Heart left ventricle (tissue), 16 donors: Measurements from ENCODE around the gene C16orf89. TPM values are rescaled to one million over a fixed set of nuclear protein-coding genes. Genes with fewer than 3 reads are reported as not detected.
"Not testable (repeated sequence)": the region's sequence is repeated elsewhere in the genome, so short reads cannot be mapped to it uniquely, and the experiment has no call there.

ENCODE experiments used
- ATAC-seq, 4 donors: fragments of 200-7000 bp; cut with Tn5 transposase; one replicate each; pipeline ENCODE4 v1.9.1; 2020 to 2022; ENCODE audit warnings: moderate library complexity in 4 of 4, mild to moderate bottlenecking in 3 of 4, moderate number of reproducible peaks in 1 of 4
- DNase-seq, 5 donors: peaks; one replicate each; pipeline ENCODE4 v3.0.0-alpha.2; 2020
- H3K27ac ChIP-seq, 12 donors: fragments of 200-600 bp; sonication (generic) in 4 of 12; one replicate each; pipeline versions ENCODE4 v1.5.0 to v1.8.0; 2016 to 2022; ENCODE audit warnings: mild to moderate bottlenecking in 2 of 12
- H3K27me3 ChIP-seq, 9 donors: fragments of 200-600 bp; sonication (generic) in 2 of 9; one replicate each; pipeline versions ENCODE4 v1.5.1 to v1.8.0; 2016 to 2022; ENCODE audit warnings: mild to moderate bottlenecking in 3 of 9
- H3K36me3 ChIP-seq, 9 donors: fragments of 200-600 bp; sonication (generic) in 2 of 9; one replicate each; pipeline versions ENCODE4 v1.5.0 to v1.8.0; 2018 to 2022; ENCODE audit warnings: mild to moderate bottlenecking in 2 of 9
- H3K4me1 ChIP-seq, 12 donors: fragments of 200-600 bp; sonication (generic) in 4 of 12; one replicate each; pipeline versions ENCODE4 v1.5.0 to v1.8.0; 2016 to 2022; ENCODE audit warnings: mild to moderate bottlenecking in 3 of 12
- H3K4me3 ChIP-seq, 12 donors: fragments of 200-600 bp; sonication (generic) in 4 of 12; one replicate each; pipeline versions ENCODE4 v1.5.0 to v1.8.0; 2017 to 2022; ENCODE audit warnings: mild to moderate bottlenecking in 9 of 12, moderate library complexity in 4 of 12
- H3K9me3 ChIP-seq, 12 donors: fragments of 200-600 bp; sonication (generic) in 4 of 12; one replicate each; pipeline versions ENCODE4 v1.5.0 to v1.8.0; 2016 to 2022; ENCODE audit warnings: mild to moderate bottlenecking in 1 of 12
- POLR2A ChIP-seq, 2 donors: fragments of 450-650 bp; IDR thresholded peaks; one replicate each; pipeline ENCODE4 v1.6.1; 2017; ENCODE audit warnings: antibody characterized with exemption in 2 of 2, mild to moderate bottlenecking in 2 of 2, moderate library complexity in 2 of 2
- WGBS, 4 donors: extraction: QIAGEN DNeasy Blood & Tissue Kit in 2 of 4; methylation state at CpG; one replicate each; pipeline versions ENCODE4 v1.1.5 to v1.1.7; 2013 to 2018; 5-methylcytosine and 5-hydroxymethylcytosine counted together
- intact Hi-C, 10 donors: fragments of 100-400 bp; cut with DNase I; formaldehyde crosslinking; loops; one replicate each; pipeline versions ENCODE4 v1.11.1 to v1.14.2; 2022
- long read RNA-seq, 3 donors: library from polyadenylated mRNA; unstranded; transcript quantifications; one replicate each; pipeline ENCODE4 v2.0.0, GENCODE V29; 2020 to 2021
- polyA plus RNA-seq, 2 donors: library from polyadenylated mRNA; stranded (reverse); fragments of 200-250 nt; gene quantifications; one replicate each; pipeline ENCODE4 v1.2.3, GENCODE V29; 2013
- total RNA-seq, 9 donors: library from RNA; depleted of rRNA in 2 of 9; stranded (reverse); fragments of >200 nt in 2 of 9; fragmentation: NEBNext Ultra II Directional in 3 of 9; extraction: Animal tissue kit (Norgen Biotek cat#: 25700) in 3 of 9; gene quantifications; one replicate each; pipeline versions ENCODE4 v1.1.0 to v1.2.4, GENCODE V29; 2016 to 2023
- TF ChIP-seq, protein P1 (sequence below), 12 donors: fragments of 200-600 bp; sonication (generic) in 4 of 12; IDR thresholded peaks; one replicate each; pipeline versions ENCODE4 v1.5.0 to v1.8.0; 2018 to 2022; ENCODE audit warnings: antibody characterized with exemption in 12 of 12, mild to moderate bottlenecking in 5 of 12
- donor health status: ischemic (EF 13 %, LVEDD 7.1; RV severe dilation, severe dysfunction).
- donor health status: healthy with polysubstance abuse.
- donor health status: DM: no; HTN: yes; CAD: no.
- donor health status: DM: no; HTN: no; CAD: no.
- donor health status: ischemic (EF 25% LVEDD 6.9; RV normal size, moderate dysfunction).
- donor health status: ischemic (EF 25% LVEDD 5.7; RV mildly dilated, moderate dysfunction).
- donor health status: healthy.
- donor health status: DM: yes; HTN: yes; CAD: no.
- donor health status: ischemic (EF 35%, LVEDD 5.7; RV mildly dilated, moderate dysfunction).
- donor health status: nonischemic (EF 11% LVEDD 7.7; RV severe dilation, severe dysfunction).
- donor health status: DM: yes; HTN: yes; CAD: no.
- donor health status: PGD.
- donor health status: ischemic (EF 29% LVEDD 5.4; RV normal size, mild dysfunction).
- donor health status: nonischemic (EF 23%, LVEDD 6.1; RV moderate dilation, normal function).

The C16orf89 gene, protein sequence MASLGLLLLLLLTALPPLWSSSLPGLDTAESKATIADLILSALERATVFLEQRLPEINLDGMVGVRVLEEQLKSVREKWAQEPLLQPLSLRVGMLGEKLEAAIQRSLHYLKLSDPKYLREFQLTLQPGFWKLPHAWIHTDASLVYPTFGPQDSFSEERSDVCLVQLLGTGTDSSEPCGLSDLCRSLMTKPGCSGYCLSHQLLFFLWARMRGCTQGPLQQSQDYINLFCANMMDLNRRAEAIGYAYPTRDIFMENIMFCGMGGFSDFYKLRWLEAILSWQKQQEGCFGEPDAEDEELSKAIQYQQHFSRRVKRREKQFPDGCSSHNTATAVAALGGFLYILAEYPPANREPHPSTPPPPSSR
- total RNA-seq = 10 to 100 TPM in 4 of 9 donors, 1 to 10 TPM in 5; 1.5 to 38.4 (median 6.9) TPM
- 1 to 10 TPM in 1 of 2 donors, under 1 TPM in 1; 0.26 to 4.2 TPM for polyA plus RNA-seq
- long read RNA-seq, donor 1, partial matches to known transcripts = 1 of 4 reads
- long read RNA-seq, donor 1, other reads (novel, unspliced or antisense) = 1 of 4 reads
- long read RNA-seq, donor 2, transcript C16orf89-202 (8 exons, 1,444 nt) = major isoform, 7 of 11 reads
- long read RNA-seq, donor 2, partial matches to known transcripts = 0 of 11 reads
- long read RNA-seq, donor 2, other reads (novel, unspliced or antisense) = 3 of 11 reads
- long read RNA-seq, donor 3, partial matches to known transcripts = 0 of 1 reads
- long read RNA-seq, donor 3, other reads (novel, unspliced or antisense) = 0 of 1 reads

DNA sequence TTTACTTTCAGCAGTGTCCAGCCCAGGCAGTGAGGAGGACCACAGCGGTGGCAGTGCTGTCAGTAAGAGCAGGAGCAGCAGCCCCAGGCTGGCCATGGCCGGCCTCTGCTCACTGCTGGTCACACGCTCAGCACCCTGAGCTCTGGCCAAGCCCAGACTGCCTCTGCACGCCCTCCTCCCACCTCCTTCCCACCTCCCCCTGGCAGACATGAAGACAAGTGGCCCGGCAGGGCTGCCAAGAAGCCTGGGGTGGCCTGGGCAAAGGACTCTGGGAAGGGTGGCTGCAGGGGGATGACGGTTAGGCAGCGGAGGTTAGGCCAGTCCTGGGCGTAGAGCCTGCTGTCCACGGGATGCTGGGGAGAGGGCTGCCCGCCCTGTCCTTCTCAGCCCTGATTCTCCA is at the start of gene C16orf89:
Gene C16orf89 (minus strand): TSS at position 144 of the 400 bp plus-strand sequence. CDS start 48 bp downstream, at position 96.
- intact Hi-C loops = no loop called here
- 41 to 60% (median 55%) methylated on average over 9 to 10 of the region's 10 CpGs for WGBS, 4 donors
- Histone ChIP-seq H3K36me3 (no peaks in the 10 kb centered on the region), H3K27ac (peak within 1 kb of the TSS in 2 of 12 donors; percentile 5 to 66), H3K27me3 (no peaks in the 10 kb centered on the region), H3K9me3 (no peaks in the 10 kb centered on the region), H3K4me1 (peaks cover 0 to 7% (median 0%) of the 10 kb centered on the region in 12 donors), H3K4me3 (peak within 1 kb of the TSS in 2 of 12 donors; percentile 16 to 24)
- DNase-seq (peak in 1 of 5 donors; percentile 27), ATAC-seq (peak; percentile 64 to 79 (median 66))
- TF ChIP-seq POLR2A (IDR thresholded peaks at IDR 0.05) = no peak
- TF ChIP-seq, protein P1, sequence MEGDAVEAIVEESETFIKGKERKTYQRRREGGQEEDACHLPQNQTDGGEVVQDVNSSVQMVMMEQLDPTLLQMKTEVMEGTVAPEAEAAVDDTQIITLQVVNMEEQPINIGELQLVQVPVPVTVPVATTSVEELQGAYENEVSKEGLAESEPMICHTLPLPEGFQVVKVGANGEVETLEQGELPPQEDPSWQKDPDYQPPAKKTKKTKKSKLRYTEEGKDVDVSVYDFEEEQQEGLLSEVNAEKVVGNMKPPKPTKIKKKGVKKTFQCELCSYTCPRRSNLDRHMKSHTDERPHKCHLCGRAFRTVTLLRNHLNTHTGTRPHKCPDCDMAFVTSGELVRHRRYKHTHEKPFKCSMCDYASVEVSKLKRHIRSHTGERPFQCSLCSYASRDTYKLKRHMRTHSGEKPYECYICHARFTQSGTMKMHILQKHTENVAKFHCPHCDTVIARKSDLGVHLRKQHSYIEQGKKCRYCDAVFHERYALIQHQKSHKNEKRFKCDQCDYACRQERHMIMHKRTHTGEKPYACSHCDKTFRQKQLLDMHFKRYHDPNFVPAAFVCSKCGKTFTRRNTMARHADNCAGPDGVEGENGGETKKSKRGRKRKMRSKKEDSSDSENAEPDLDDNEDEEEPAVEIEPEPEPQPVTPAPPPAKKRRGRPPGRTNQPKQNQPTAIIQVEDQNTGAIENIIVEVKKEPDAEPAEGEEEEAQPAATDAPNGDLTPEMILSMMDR (IDR thresholded peaks at IDR 0.05) = no peak

GRCh38 chr16:5110933-5111332 is 45.2 kb upstream of the C16orf89 start:
- ATAC-seq, H3K27ac ChIP-seq, H3K9me3 ChIP-seq, DNase-seq, H3K36me3 ChIP-seq, intact Hi-C loops, H3K4me1 ChIP-seq, H3K27me3 ChIP-seq, H3K4me3 ChIP-seq: not testable (repeated sequence)
- WGBS, 4 donors = 74 to 85% (median 81%) methylated on average over 10 of the region's 10 CpGs

DNA sequence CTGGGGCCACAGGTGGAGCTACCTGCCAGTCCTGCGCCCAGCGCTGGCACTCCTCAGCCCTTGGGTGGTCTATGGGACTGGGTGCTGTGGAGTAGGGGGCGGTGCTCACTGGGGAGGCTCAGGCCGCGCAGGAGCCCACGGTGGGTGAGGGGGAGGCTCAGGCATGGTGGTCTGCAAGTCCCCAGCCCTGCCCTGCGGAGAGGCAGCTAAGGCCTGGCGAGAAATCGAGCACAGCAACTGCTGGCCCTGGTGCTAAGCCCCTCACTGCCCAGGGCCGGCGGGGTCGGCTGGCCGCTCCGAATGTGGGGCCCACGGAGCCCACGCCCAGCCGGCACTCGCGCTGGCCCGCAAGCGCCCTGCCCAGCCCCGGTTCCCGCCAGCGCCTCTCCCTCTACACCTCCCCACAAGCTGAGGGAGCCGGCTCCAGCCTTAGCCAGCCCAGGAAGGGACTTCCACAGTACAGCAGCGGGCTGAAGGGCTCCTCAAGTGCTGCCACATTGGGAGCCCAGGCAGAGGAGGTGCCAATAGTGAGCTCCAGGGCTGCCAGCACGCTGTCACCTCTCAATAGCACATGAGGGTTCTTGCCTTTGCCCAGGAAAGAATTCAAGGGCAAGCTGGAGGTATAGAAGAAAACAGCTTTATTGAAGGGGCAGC is 42.9 kb upstream of the C16orf89 start:
- peaks cover 0 to 4% (median 0%) of the 10 kb centered on the region in 12 donors for H3K4me1 ChIP-seq
- no peaks in the 10 kb centered on the region for H3K9me3 ChIP-seq
- TF ChIP-seq POLR2A (IDR thresholded peaks at IDR 0.05) = no peak
- TF ChIP-seq, protein P1 (IDR thresholded peaks at IDR 0.05) = no peak
- no peaks in the 10 kb centered on the region for H3K36me3 ChIP-seq
- 82 to 89% (median 86%) methylated on average over 19 to 27 of the region's 27 CpGs for WGBS, 4 donors
- H3K27me3 ChIP-seq = no peaks in the 10 kb centered on the region
- DNase-seq (peak in 2 of 5 donors; percentile 60 to 74), ATAC-seq (peak in 3 of 4 donors; percentile 37 to 81 (median 67))
- intact Hi-C loops = no loop called here
- no peak overlapping the region for H3K4me3 ChIP-seq
- H3K27ac ChIP-seq = no peak overlapping the region

- 66 to 76% (median 70%) methylated on average over 4 to 5 of the region's 5 CpGs for WGBS, 4 donors
- H3K4me1 ChIP-seq, H3K9me3 ChIP-seq, H3K4me3 ChIP-seq, DNase-seq, H3K27me3 ChIP-seq, H3K36me3 ChIP-seq, H3K27ac ChIP-seq, ATAC-seq, intact Hi-C loops: not testable (repeated sequence)
Measured at GRCh38 chr16:5105039-5105438, 39.3 kb upstream of the C16orf89 start.

- 78 to 90% (median 89%) methylated on average over 12 of the region's 12 CpGs for WGBS, 4 donors
- ATAC-seq, H3K9me3 ChIP-seq, intact Hi-C loops, H3K4me3 ChIP-seq, DNase-seq, H3K36me3 ChIP-seq, H3K27me3 ChIP-seq, H3K4me1 ChIP-seq, H3K27ac ChIP-seq: not testable (repeated sequence)
Measured at GRCh38 chr16:5103296-5104032, 37.7 kb upstream of the C16orf89 start.

DNA sequence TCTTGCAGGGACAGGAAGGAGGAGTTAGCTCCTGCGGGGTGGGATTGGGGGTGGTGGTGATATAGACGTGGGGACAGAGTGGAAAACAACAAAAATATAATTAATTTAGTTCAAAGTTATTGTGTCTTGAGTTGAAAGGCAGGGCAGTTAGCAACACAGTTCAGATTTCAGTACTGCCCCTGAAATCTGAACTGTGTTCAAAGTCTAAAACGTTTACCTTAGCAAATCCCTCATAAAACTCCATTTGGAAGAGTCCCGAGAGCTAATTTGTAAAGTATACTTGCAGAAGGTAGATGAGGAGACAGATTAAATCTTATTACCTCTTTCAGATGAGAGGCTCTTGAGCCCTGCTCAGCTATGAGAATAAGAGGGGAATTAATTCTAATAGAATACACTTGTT is 33.4 kb upstream of the C16orf89 start:
- H3K4me3 ChIP-seq = peak overlapping the region in 9 of 12 donors; percentile 48 to 95 (median 83)
- H3K36me3 ChIP-seq, H3K27me3 ChIP-seq, intact Hi-C loops, ATAC-seq, H3K9me3 ChIP-seq, DNase-seq: not testable (repeated sequence)
- H3K4me1 ChIP-seq = peaks cover 0 to 15% (median 1%) of the 10 kb centered on the region in 12 donors
- H3K27ac ChIP-seq = peak overlapping the region in 2 of 12 donors; percentile 83 to 86
- 26 to 44% (median 35%) methylated on average over 4 of the region's 4 CpGs for WGBS, 4 donors
